ENCODE data around the gene FAM98B.

The FAM98B gene

GRCh38 chr15:38533926-38534325 lies 80.0 kb downstream of the FAM98B start:
- TF ChIP-seq CTCF (IDR thresholded peaks at IDR 0.05): no peak

DNA sequence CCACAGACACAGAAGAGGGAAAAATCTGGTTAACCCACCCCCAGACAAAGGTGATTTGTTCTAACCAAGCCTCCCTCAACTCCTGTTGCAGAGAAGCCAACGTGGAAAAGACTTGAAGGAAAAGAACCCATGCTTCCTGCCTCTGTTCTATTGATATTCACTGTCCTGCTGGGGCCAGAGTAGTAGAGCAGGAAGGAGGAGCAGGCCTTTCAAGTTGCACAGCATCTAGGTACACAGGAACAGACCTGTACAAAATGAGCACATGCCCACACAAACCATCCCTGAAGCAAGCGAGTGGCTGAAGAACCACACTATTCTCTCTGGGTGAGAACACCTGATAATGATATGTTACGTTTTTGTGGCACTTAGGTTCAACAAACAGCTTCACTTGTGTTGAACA lies 80.8 kb downstream of the FAM98B start:
- TF ChIP-seq CTCF (IDR thresholded peaks at IDR 0.05): no peak

DNA sequence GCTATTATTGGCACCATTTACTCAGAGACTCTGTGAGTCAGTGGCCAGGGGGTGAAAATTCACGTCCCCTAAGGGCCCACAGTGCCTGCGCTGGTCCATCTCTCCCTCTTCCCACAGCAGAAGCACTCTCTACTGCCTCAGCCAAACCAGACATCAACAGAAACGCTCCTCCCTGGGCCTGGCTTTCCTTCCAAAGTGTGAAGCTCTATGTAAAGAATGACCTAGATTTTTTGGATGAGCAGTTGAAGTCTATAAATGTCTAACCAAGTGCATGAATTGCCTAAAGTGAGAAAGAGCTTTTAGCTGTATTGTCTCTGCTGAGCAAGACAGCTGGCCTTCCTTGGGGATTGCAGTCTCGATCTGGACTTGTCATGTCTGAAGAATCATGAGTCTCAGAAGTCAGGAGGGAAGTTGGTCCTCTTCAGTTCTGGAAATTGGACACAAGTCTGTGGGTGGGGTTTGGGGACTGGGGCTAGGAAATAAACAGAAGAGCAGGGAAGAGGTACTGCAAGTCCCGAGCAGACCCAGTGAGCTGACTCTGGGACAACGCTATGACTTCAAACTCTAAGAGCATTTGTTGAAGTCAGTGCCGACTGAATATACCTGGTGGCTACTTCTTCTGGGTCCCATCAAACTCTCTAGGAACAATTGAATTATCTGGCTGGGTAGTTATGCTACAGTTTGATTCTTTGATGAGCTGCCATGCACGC lies 81.7 kb downstream of the FAM98B start:
- no peak for TF ChIP-seq CTCF (IDR thresholded peaks at IDR 0.05)

DNA sequence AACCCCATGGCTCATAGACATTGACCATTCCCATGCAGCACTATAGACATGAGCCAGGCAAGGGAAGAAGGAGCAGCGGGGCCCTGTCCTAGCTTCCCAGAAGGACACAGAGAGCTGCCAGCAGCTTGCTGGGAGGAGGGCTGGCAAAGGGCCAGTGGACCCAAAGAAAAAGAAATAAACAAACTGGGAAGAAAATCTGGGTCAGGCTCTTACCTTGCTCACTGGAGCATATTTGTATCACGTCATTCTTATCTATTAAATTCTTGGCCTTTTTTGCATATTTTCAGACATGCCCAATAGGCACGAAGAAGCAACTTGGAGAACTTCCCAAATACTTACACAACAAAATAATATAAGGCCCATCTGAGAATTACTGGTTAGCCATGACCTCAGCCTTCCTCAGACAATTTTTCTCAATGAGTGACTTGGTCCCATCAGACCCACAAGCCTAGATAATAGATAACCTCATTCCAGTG lies 82.3 kb downstream of the FAM98B start:
- no peak for TF ChIP-seq CTCF (IDR thresholded peaks at IDR 0.05)
